Right lobe of liver (tissue), 4 donors: ENCODE results near the gene CHN1.

Experiments used
- CTCF ChIP-seq, 4 donors: fragments of 200-600 bp in 3 of 4; fragments of 450-650 bp in 1 of 4; IDR thresholded peaks; one replicate each; pipeline versions ENCODE4 v1.5.1 to v1.8.0; 2016 to 2022; ENCODE audit warnings: antibody characterized with exemption in 4 of 4, mild to moderate bottlenecking in 2 of 4
- POLR2A ChIP-seq: fragments of 450-650 bp; IDR thresholded peaks from one replicate; pipeline ENCODE4 v1.6.1; 2017; ENCODE audit warnings: antibody characterized with exemption, mild to moderate bottlenecking
- donor health status: DM: no; HTN: no; CAD: no.
- donor health status: DM: no; HTN: no; CAD: no.
- donor health status: DM: no; HTN: yes; CAD: no.

GRCh38 chr2:174972924-174973323 is 32.3 kb downstream of the CHN1 start:
- TF ChIP-seq CTCF (IDR thresholded peaks at IDR 0.05) (no peak), POLR2A (no peak)
